GM21381 (cell line): ENCODE measurements around the gene SIRPB1.
"Not testable (repeated sequence)": the region's sequence is repeated elsewhere in the genome, so short reads cannot be mapped to it uniquely, and the experiment has no call there.

Source experiments
- ATAC-seq: cut with Tn5 transposase; IDR thresholded peaks from one replicate; pipeline ENCODE4 v1.9.1; 2021; ENCODE audit warnings: mild to moderate bottlenecking, moderate library complexity; ENCODE audit not compliant: unreplicated experiment

The SIRPB1 gene

DNA sequence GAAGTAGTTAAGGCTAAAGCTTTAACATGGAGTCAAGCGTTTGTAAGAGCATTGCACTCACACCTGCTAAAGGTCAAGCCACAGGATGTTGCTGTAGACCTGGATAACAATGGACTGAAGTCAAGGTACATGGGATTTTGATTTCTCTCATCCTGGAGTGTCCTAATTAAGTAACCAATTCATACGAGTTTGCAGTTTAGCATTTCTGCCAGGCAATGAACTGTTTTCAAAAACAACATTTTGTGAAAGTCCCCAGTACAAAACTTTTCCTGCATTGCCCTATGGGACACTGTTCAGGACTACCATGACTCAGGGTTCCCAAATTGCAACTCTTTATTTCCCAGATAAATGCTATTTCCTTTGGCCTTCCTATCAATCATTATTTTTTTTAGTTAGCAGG is 17.4 kb upstream of the SIRPB1 start:
- no peak for ATAC-seq

DNA sequence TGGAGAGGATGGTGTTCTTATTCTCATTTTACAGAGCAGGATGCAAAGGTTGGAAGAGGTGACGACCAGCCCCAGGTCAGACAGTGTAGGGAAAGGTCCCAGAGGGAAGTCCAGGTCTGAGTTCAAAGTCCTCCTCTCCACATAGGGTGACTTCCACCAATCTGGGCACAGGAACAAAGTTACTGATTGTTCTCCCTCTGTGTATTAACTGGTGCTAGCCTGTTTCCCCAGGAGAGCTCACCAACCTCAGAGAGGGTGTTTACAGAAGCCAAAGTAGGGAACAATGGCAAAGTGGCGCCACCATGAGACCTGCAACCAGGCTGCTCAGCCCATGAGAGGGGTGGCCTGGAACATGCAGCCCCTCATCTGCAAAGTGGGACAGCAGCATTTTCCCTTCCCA is 16.8 kb upstream of the SIRPB1 start:
- ATAC-seq = no peak

DNA sequence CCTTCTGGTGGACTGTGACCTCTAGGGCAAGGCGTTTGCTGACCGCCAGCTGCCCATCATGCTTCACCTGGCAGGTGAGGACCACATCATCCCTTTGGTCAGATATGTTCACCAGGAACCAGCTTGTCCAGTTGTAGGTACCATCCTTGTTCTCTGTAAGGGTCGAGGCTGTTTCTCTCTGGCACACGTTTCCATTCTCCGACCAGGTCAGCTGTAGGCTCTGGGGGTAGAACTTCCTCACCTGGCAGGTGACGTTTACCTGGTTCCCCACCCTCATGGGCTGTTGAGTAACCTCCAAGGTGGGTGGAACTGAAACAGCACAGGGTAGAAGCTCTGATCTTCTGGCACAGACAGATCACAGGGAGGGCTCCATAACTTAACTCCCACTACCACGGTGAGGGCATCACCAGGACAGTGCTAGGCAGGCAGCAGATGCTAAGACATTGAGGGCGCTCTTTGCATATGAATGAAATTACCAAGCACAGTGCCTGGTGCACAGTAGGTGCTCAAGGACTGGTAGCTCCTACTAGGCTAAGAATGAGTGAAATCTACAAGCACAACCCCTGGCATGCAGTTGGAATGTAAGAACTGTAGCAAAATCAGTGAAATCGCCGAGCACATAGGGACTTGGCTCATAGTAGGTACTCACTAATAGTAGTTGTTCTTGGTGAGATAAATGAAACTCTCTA is 15.6 kb upstream of the SIRPB1 start:
- no peak for ATAC-seq

DNA sequence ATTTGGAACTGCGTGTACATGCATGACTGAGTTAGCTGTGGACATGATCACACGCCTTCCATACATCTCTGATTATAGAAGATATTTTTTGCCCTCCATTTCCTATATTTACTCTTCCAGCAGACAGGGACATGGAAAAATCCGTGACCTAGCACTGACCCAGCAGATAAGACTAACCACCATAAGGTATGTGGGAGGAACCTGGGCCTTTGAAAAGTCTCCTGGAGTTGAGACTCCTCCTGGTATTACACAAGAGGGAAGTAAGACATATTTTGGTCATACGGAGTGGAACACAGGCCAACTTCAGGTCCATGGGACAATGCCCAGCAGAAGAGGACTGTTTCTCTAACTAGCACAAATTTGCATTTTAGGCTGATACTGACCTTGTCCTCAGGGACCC is 13.7 kb upstream of the SIRPB1 start:
- ATAC-seq = no peak

DNA sequence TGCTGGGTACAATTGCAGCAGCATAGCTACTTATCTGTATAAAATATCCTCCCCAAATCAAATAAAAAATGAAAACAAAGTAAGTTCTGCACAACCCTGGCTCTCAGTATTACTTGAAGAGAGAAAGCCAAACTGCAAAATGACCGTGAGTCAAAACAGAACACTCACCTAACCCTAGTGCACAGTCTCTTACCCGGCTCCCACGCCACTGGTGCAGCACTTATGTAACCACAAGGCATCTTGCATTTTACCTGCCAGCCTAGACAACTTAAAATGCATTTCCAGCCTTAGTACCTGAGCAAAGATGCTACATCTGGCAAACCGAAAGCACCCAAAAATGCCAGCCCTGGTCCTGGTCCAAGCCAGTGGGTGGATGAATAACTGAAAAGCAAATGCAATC is 12.4 kb upstream of the SIRPB1 start:
- ATAC-seq = no peak

DNA sequence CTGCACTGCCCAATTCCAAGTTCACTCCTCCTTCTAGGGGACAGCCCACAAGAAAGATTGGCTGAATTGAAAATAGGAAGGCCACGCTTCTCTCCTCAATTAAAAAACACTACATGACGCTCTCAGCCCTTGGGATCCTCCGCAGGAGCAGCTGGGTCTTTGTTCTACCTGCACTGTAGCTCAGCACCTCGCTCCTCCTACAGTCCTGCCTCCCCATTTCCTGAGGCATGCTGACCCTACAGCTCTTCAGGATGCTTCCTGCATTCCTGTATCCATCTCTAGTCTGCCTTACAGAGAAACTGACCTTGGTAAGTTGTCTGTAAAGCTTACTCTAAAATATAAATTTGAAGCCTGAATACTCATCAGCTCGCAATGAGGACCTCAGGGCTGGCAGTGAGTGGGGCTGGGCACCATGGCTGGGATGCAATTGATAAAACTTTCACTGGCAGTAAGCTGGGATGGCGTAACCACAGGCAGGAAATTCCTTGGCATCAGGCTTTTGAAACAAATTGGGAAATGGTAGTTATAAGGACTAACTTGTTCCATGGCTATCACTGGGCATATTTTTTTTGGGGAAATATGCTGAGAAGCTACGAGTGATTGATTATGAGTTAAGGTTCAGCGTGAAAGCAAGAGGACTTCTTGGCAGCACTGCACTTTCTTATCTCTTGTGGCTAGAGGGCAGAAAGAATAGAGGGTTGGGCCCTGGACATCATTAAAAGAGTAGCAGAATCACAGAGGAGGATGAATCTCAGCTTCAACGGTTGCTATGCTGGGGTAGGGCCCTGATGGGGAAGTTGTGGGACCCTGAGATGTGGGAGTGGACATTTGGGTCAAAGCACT is 11.7 kb upstream of the SIRPB1 start:
- no peak for ATAC-seq

DNA sequence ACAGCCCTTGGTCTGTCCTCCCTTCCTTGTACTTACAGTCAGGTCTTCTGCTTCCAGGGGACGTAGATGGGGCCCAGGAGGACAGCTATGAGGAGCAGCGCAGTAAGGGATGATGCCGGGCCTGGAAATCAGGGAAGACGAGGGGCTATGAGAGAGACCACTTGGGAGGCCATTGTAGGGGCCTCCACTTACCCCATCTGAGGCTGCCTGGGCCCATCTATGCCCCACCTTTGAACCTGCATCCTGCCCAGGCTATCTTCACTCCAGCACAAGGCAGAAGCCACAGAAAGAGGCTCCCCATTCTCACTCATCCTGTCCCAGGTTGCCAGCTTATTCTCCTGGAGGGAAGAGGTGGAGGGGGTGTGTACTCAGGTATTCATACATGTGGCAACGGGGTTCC is 10.4 kb upstream of the SIRPB1 start:
- no peak for ATAC-seq

DNA sequence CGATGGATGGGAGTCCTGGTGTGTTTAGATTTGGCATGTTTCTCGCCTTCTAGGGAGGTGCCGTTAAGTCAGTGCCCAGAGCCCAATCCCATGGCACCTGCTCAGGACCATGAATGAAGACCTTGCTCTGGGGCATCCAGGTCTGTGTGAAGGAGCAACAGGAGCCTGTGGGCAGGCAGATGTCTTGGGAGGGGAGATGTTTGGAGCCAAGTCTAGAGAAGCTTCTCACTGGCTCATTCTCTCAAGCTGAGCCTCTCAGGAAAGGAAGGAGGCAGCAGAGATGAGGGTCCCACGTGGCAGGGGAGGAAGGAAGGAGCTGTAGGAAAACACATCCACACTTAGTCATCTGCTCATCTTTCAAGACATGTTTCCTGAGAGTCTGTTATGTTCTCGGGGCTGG is 9.5 kb upstream of the SIRPB1 start:
- no peak for ATAC-seq

DNA sequence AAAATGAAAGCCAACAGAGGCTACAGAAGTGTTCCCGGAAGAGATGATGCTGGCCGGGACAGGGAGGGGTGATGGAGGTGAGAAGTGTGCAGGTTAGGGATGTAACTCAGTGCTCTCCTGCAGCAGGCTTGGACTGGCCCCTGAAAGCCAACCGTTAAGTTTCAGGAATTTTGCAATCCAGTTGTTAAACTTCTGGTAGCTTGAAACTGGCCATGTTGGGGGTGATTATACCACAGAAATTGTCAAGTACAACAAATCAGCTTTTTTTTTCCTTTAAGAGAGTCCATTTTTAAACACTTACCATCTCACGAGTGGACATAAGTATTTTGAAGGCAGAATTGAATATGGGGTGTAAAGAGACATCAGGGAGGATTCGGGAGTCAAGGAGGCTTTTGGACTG is 8.8 kb upstream of the SIRPB1 start:
- ATAC-seq = no peak

DNA sequence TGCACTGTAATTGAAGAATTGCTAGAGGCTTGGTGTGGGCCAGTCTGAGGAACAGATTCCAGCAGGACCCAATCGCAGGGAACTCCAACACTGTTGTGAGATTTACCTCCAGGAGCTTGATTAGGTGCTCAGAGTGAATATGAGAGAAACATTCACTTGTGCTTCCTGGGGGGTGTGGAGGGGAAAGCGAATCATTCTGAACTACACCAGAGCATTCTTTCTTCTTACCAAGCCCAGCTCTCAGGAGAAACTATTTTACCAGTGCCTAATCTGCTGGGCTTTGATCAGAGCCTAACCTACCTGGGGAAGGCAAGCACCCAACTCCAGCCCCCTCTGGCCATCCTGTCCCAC is 7.4 kb upstream of the SIRPB1 start:
- no peak for ATAC-seq

DNA sequence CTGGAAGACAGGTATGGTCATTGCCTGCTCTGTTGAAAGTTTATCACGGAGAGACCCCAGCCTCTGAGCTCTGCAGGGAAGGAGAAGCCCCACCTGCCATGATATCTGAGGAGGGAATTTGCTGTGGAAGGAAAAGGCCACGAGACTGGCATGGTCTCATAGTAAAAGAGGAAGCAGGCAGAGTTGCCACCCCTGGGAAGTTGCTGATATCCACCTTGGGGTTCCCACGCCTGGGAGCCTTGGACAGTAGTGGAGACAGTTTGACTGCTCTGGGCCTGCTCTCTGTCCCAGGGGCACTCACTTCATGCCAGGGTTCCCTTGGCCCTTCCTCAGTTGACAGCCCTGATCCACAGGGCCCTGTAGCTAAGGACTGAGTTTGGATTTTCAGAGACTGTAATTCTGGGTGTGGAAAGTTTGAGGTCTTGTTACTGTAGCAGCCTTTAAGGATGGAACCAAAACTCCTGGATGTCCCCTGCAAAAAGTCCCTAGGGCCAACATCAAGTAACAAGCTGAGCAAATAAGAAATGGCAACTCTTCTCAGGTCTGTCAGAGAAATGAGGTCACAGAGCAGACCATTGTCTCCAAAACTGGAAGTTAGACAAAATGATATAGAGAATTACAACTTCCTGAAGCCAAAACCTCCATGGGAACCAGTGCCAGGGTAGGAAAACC is 6.9 kb upstream of the SIRPB1 start:
- ATAC-seq = no peak

DNA sequence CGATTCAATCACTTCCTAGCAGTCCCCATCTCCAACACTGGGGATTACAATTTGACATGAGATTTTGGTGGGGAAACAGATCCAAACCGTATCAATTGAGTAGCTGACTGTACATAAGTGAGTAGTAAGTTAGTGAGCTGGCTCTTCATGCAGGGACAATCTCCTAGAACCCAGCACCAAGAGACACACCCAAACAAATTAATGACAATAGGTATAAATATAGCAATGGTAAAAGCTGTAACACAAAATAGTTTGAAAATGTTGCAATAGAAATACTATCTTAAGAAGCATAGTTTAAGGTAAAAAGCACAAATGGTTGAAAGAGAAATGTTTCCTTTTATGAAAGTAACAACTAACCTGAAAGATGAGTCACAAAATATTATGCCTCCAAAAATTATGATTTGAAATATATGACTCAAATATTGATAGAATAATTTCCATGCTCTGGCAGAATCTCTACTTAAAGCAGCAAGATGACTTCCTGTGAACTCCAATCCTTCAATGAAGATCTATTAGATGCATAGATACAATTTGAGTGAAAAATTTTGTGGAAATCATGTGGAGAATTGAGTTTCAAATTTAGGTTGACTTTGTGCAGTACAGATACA is 5.4 kb upstream of the SIRPB1 start:
- no peak for ATAC-seq

DNA sequence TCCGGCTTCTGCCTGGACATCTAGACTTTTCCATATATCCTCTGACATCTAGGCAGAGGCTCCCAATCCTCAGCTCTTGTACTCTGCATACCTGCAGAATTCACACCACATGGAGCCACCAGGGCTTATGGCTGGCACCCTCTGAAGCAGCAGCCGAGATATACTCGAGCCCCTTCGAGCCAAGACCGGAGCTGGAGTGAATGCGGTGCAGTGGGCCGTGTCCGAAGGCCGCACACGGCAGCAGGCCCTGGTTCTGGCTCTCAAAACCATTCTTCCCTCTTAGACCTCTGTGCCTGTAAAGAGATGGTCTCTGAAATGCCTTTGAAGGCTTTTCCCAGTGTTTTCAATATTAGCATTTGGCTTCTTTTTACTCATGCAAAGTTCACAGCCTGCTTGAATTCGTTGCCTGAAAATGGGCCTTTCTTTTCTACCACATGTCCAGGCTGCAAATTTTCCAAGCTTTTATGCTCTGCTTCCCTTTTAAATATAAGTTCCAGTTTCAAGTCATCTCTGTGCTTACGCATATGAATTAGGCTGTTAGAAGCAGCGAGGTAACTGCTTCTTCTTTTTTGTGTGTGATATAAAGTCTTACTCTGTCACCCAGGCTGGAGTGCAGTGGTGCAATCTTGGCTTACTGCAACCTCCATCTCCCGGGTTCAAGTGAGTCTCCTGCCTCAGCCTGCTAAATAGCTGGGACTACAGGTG is 3.8 kb upstream of the SIRPB1 start:
- ATAC-seq = no peak

DNA sequence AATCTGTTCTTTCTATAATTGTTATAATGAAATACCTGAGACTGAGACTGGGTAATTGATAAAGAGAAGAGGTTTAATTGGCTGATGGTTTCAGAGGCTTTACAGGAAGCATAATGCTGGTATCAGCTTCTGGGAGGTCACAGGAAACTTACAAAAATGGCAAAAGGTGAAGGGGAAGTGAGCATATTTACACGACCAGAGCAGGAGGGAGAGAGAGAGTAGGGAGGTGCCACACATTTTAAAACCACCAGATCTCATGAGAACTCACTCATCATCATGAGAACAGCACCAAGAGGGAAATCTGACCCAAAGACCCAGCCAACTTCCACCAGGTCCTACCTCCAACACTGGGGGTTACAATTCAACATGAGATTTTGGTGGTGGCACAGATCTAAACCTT is 2.6 kb upstream of the SIRPB1 start:
- no peak for ATAC-seq

DNA sequence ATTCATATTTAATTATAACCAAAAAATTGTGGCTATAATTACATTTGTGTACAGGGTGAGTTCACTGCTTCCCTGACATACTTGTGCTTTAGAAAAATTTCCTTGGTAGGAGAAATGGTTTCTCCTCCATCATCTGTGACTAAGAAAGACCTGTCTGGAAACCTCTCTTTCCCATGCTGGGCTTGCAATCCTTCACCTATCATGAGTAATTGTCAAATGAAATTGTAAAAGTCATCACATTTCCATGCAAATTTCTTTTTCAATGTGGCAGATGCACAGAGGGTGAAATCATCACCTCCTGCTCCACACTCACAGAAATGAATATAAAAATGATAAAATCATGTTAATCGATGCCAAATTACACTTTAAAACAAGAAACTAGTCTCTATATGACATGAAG is 1.5 kb upstream of the SIRPB1 start:
- ATAC-seq = no peak

DNA sequence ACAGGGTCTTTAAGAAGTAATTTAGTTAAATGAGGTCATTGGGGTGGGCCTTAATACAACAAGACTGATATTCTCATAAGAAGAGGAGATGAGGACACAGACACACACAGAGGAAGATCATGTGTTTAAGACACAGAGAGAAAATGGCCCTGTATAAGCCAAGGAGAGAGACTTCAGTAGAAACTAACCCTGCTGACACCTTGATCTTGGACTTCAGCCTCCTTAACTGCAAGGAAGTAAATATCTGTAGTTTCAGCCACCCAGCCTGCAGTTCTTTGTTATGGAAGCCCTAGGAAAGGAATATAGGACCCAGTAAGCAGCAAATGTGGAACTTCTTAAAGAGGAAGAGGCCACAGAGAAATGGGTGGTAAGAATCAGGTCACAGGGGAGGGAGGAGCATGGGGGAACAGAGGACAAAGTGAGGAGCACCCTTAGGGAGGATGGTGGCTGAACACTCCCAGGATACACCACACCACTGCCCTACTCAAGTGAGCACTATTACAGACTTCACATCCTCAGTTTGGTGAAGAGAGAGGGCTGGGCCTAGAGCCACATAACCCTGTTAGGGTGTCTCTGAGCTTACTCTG is 762 bp downstream of the SIRPB1 start:
- no peak for ATAC-seq

DNA sequence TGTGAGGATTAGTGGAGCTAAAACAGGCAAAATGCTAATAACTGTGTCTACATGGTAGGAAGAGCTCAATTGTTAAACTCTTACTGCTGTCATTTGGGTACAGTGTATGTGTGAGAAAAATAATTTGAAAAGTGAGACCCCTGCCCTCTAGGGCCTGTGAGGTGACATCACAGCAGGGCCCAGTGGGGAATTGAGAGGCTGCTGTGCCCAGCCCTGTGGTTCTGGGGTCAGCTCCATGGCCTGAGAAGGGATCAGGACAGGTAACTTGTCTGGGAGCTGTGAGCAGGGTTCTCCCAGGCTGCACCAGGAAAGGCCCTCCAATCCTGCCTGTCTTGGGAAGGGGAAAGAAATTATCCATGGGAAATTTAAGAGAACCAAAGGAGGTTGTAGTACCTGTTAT is 1.3 kb downstream of the SIRPB1 start:
- ATAC-seq = no peak

DNA sequence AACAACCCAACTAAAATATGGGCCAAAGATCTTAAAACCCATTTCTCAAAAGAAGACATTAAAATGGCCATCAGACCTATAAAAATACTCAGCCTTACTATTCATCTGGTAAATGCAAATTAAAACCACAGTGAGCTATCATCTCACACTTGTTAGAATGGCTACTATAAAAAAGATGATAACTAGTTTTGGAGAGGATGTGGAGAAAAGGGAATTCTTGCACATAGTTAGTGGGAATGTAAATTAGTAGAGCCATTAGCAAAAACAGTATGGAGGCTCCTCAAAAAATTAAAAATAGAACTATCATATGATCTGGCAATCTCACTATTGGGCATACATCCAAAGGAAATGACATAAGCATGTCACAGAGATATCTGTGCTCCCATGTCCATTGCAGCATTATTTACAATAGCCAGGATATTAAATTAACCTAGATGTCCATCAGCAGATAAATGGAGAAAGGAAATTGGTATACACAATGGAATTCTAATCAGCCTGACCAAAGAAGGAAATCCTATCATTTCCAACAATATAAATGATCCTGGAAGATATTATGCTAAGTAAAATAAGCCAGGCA is 2.9 kb downstream of the SIRPB1 start:
- ATAC-seq = no peak

DNA sequence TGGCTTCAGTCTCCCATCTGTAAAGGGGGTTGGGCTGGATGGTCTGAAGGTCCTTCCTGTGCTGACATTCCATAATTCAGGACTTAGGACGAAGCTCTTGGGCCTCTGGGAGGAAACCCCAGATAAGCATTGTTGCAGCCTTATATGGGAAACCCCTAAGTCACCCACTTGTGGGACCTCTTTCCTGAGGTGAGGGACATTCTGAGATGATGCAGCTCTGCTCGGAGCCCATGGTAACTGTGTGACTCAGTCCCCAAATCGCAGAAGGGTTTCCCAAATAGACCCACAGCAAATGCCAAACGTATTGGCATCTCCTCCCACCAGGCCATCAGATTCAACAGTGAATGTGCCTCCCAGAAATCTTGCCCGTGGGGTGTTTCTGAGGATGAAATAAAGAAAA is 9.4 kb downstream of the SIRPB1 start:
- not testable (repeated sequence) for ATAC-seq

DNA sequence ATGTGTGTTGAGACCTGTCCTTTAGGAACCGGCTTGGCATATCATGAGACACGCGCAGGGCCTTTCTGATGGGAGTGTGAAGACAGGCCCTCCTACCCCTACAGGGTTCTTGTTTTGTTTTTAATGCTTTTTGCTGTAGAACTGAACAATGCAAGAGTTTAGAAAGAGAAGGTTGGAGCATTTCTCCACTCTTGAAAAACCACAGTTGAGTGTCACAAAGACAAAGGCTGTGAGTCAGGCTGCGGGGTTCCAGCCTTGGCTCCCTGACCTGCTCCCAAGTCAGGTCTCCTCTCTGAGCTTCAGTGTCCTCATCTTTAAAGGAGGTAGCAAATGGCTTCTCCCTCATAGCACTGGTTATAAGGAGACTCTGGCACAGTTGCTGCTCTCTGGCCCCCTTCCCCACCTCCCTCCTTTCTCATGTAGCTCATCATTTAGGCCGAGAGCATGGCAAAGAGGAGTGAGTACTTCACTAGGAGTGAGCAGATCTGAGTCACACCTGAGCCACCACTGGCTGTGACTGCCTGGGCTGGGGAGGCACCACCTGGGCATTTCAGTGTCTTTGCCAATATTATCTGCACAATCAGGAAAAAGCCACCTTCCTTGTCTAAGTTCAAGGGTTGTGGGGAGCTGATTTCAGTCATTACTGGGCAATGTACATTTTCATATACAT is 11.0 kb downstream of the SIRPB1 start:
- ATAC-seq = not testable (repeated sequence)
